GM20431 (cell line): ENCODE measurements around the gene MOB3A.
"Not testable (repeated sequence)": the region's sequence is repeated elsewhere in the genome, so short reads cannot be mapped to it uniquely, and the experiment has no call there.

Source experiments
- in situ Hi-C: fragments of 300-500 bp; cut with MseI, MboI; formaldehyde crosslinking; loops from one replicate; pipeline ENCODE4 v1.15.0; 2020; ENCODE audit warnings: low sequenced_read_pairs; ENCODE audit not compliant: unreplicated experiment

Gene MOB3A

DNA sequence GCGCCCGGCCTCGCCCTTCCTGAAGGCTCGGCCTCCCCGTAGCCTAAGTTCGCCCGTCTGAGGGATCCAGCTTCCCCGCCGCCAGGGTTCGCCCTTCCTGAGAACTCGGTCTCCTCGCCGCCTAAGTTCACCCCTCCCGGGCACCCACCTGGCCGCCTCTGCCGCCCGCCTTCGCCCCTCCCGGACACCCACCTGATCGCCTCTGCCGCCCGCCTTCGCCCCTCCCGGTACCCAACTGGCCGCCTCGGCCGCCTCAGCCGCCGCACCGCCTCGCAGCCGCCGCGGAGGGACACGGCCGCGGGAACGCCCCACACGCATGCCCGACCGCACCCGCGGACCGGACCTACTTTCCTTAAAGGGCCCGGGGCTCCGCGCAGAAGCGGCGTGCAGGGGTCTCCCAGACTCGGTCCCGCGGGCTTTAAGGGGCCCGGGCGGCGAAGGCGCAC, at the start of gene MOB3A:
TSS of gene MOB3A (minus strand) at position 293 of the 446 bp plus-strand sequence. CDS start 17,766 bp downstream, outside the sequence.
- in situ Hi-C loops: no loop called here

DNA sequence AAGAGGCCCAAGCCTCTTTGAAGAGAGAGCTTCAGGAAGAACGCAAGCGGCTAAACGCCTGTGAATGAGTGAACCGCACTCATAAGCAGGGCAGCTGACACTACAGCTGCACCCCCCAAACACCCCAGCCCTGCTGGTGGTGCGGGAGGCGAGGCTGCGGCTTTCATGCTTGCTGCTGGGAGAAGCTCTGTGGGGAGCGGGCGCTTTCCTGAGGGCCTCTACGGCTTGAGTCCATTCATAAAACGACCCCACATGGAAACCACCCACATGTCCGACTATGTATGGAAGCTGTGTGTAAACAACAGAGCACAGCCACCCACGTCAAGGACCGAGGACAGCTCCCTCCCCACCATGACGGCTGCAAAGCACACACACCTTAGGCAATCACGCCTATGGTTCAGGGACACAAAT, 49.7 kb upstream of the MOB3A start:
- in situ Hi-C loops: no loop called here

DNA sequence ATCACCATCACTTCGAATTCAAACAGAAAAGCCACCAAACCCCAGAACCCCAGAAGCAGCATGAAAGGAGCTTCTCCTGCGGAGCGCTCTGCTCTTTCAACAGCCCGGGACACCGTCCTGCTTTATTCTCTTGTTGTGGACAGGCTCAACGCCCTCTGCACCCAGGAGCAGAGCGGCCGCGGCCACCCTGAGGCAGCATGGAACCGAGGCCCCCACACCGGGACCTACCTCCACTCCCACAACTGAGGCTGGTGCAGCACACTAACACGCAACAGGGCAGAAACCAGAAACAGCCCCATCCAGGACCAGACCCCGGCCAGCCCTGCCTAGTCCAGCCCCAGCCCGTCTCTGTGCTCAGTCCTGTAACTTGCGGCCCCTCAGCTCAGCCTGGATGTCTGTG, 48.1 kb upstream of the MOB3A start:
- in situ Hi-C loops: no loop called here

DNA sequence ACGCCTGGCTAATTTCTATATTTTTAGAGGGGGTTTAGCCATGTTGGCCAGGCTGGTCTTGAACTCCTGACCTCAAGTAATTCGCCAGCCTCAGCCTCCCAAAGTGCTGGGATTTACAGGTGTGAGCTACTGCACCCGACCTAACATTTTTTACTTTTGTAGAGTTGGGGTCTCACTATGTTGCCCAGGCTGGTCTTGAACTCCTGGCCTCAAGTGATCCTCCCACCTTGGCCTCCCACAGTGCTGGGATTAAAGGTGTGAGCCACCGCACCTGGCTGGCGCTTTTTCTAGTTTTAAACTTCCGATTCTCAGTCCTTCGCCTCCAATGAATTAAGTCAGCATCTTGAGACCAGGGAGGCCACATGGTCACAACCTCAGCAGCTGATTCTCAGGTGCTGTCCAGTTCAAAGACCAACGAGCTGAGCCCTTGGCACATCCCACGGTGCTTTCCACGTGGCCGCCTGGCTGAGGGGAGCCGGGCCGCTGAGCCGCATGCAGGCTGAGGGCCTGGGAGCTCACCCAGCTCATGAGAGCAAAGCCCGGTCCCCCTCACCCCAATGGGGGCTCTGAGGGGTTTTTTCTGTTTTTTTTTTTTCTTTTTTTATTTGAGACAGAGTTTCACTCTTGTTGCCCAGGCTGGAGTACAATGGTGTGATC, 46.2 kb upstream of the MOB3A start:
- in situ Hi-C loops: no loop called here

DNA sequence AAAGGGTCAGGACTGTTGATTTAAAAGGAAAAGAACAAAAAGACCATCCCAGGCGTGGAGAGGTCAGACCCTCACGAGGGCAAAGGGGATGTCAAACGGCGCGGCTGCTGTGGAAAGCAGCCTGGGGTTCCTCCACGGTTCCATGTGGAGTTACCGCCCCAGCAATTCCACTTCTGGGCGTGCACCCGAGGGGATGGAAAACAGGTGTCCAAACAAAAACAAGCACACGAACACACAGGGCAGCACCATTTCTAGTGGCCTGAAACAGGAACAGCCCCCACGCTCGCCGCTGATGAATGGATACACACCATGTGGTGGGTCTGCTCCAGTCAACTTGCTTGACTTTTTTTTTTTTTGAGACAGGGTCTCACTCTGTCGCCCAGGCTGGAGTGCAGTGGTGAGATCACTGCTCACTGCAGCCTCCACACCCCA, 44.0 kb upstream of the MOB3A start:
- in situ Hi-C loops: no loop called here

DNA sequence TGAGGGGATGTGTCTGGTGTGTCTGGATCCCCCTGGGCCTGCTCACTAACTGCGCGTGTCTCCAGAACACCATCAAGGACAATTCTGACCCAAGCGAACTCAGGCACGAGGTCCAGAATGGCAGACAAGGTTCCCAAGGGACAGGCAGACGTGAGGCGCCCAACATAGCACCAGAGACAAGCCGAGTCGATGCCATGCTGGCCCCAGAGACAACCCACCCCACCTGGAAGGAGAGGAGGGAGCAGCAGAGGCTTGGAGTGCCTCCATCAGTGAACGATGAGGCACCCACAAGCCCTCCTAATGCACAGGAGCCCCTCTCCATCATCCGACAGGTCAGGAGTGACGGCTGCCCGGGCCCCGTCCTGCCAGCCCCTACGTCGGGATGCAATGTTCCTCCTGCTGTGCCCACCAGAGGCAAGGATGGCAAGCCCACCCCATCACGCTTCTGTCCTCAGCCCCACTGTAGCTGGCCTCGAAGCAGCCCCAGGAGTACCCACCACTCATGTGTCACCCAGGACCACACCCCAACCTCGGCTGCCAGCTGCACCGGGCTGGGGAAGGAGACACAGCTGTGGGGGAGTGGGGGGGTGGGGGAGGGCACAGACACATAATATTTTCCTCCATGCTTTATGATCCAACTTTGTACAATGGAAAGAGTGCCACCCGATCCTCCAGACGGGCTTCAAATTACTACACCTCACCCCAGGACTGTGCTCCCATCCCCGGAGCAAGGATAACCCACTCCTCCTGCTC, 43.4 kb upstream of the MOB3A start:
- in situ Hi-C loops: no loop called here

DNA sequence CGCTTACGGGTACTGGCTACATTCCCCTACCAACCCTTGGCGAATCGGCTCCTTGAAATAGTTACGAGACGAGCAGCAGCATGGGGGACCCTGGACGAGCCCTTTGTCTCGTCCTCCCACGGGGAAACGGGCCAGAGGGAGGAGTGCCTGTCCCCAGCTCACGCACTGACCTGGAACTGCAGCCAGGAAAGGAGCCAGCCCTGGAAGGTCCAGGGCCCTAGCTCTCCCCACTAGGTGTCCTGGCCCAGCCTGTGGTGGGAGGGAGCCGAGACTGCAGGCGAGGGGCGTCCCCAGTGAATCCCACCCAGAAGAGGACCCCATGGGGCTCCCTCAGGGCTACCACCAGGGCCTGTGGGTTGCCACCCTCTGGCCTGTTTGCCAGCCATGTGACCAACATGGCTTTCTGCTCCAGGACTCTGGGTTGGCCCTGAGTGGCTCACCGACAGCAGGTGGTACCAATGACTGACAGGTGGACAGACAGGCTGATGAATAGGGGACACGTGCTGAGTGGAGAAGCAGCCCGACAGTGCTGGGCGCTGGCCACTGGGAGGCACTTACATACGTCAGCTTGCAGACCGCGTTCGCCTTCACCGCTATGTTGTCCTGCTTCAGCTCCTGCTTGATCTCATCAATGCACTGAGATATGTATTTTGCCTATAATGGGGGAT, 42.1 kb upstream of the MOB3A start:
- in situ Hi-C loops: no loop called here

DNA sequence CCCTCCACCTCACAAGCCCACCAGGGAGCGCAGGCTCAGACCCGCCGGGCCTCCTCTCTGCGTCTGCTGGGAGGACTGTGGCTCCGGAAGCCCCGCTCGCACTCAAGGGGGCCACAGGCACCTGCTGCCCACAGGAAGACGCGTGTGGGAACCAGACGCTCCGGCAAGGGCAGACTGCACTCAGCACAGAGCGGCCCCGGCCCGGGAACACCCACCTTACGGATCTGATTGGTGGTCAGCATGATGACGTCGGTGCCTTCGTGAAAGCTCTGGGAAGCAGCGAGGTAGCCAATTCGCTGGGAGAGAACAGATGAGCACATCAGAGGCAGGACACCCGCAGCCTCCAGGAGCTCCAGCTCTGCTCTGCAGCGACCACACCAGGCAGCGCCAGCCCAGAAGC, 40.7 kb upstream of the MOB3A start:
- in situ Hi-C loops: no loop called here

DNA sequence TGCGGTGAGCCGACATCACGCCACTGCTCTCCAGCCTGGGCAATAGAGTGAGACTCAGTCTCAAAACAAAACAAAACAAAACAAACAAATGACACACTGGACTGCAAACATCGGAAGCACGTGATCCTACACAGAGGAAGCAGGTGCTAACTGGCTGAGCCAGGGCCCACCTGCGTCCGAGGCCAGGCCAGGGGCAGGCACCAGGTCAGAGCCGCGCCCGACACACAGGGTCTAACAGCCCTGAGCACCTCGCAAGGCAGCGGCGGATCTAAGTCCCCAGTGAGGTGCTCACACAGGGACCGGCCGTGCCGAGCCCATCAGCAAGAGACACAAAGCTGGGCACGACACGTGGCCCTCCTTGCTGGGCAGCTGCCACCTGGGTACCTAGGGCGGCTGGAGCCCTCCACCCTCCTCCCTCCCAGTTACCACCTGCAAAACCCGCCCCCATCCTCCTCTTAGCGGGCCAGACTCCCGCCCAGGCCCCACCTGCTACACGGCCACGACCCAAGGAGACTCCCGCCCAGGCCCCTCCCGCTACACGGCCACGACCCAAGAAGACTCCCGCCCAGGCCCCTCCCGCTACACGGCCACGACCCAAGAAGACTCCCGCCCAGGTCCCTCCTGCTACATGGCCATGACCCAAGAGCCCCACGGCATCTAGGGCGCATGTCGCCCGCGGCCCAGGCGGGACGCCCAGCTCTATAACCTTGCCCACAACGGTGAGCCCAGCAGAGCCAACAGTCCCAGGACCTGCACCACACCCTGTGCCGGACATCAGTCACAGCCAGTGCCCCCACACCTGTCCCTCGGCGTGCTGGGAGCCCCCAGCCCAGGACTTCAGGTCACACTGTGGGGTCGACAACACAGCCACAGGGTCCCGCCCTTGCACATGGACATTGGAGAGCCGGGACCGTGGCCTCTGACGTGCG, 39.6 kb upstream of the MOB3A start:
- in situ Hi-C loops: no loop called here

DNA sequence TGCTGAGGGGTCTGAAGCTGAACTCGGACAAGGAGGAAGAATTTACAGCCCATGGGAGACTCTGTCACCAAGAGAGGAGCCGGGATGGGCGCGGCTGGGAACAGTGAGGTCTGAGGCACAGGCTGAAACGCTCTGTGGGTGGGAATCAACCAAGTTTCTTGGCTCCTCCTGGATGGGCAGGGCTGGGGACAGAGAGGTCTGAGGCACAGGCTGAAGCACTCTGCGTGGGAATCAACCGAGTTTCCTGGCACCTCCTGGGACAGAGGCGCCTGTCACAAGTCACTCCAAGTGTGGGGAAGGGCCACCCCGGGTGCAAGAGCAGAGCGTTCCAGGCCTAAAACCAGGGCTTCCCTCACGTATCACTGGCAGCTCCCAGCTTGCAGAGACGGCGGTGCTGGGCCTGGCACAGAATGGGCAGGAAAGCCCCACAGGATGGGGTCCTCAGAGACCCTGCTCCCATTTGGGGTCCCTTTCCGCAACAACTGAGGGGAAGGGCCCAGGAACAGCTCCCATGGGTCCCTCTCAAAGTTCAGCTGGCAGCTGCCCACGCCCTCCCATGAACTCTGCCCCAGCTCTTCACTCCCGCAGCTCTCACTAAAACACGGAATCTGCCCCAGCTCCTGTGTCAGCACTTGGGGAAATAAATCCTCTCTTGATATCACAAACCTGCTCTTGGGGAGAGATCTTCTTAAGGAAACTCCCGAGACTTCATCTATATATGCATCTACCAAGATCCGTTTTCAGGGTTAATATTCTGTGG, 36.8 kb upstream of the MOB3A start:
- in situ Hi-C loops: no loop called here

DNA sequence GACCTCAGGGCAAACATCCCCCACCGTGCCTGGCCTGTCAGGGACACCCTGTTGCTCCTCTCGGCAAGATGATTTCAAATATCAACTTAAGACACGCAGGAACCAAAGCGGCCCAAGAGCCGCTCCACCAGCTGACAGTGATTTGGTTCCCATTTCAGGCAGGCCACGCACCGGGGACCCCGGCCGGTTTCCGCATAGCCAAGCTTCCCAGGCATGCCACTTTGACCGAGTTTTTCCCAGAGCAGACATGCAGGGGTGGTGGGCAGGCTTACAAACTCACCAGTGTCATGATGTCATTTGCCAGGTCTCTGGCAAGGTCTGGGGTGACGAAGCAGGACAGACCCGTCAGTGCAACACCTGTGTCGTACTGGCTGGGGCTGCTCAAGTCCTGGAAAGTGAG, 36.1 kb upstream of the MOB3A start:
- in situ Hi-C loops: no loop called here

DNA sequence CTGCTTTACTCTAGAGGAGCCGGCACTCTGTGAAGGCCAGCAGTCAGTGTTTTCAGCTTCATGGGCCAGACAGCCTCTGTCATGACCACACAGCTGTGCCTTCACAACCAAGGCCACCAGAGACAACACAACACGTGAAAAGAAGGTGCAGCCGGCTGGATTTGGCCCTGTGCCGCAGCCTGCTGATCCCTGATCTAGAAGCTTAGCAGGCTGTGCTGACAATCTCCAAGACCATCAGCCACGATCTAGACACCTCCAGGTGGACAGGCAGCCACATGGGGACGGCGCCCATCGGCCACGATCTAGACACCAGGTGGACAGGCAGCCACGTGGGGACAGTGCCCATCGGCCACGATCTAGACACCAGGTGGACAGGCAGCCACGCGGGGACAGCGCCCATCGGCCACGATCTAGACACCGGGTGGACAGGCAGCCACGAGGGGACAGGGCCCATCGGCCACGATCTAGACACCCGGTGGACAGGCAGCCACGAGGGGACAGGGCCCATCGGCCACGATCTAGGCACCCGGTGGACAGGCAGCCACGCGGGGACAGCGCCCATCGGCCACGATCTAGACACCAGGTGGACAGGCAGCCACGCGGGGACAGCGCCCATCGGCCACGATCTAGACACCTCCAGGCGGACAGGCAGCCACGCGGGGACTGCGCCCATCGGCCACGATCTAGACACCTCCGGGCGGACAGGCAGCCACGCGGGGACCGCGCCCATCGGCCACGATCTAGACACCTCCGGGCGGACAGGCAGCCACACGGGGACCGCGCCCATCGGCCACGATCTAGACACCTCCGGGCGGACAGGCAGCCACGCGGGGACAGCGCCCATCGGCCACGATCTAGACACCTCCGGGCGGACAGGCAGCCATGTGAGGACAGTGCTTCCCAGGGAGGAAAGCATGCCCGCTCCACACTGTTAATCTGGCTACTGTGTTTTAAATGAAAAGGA, 35.2 kb upstream of the MOB3A start:
- in situ Hi-C loops: not testable (repeated sequence)

DNA sequence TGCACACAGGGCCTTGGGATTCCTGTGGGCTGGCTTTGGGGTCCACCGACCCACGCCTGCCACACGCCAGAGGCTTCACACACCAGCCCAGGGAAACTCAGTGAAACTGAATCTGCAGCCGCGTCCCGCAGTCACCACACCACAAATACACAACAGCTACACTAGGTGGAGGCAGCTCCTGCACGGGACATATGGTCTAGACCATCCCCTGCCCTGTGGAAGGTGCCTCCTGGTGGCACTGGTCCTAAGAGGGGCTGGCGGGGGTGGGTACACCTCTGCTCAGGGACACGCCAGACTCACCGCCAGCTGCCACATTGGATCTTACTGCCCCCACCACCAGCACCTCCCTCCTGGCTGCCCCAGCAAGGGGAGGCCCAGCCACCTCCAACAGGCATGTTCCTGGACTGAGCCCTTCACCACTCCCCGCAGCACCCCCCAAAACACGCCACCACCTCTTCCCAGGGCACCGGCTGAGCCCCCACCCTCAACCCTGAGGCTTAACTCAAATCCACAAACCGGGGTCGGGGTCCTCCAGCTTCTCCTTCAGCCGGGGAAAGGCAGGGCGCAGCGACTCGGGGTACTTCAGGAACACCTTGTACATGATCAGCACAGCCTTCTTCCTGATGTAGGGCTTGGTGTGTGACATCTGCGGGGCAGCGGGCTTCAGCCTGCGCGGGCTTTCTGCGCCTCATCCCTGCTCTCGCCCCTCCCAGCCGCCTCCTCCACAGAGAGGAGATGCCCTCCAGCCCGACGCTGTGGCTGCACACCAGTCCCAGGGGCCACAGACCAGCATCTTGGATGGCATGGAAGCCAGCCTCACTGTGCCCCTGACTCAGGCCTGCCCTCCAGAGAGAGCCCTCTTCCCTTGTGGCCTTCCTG, 34.0 kb upstream of the MOB3A start:
- in situ Hi-C loops: no loop called here

DNA sequence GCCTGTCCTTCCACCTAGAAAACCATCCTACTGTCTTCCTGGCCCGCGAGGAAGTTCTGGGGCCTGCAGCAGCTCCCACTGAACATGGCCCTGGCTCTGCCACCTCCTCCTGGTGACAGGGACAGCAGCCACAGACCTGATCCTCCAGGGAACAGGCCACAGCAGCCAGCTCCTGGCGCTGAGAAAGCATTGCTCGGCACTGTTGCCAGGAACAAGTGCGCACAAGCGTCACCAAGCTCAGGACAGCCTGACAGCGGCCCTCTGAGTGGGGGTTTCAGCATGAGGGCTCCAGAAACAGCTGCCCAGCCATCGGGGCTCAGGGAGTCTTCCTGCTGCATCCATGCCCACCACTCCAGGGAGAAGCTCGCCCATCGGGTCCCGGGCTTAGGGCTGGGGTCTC, 33.4 kb upstream of the MOB3A start:
- in situ Hi-C loops: no loop called here

DNA sequence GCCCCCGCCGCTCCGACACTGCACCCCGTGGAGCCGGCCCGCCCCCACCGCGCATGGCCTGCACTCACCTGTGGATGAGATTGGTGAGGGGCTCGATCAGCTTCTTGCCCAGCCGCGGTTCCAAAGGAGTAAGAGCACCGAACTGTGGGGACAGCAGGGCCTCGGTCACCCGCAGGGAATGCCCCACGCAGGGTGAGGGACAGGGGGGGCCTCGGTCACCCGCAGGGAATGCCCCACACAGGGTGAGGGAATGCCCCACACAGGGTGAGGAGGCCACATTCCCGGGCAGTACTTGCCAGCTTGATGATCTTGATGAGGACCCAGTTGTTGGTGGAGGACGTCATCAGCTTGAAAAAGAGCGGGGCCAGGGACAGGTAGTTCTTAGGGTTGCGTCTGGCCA, 32.9 kb upstream of the MOB3A start:
- in situ Hi-C loops: no loop called here

DNA sequence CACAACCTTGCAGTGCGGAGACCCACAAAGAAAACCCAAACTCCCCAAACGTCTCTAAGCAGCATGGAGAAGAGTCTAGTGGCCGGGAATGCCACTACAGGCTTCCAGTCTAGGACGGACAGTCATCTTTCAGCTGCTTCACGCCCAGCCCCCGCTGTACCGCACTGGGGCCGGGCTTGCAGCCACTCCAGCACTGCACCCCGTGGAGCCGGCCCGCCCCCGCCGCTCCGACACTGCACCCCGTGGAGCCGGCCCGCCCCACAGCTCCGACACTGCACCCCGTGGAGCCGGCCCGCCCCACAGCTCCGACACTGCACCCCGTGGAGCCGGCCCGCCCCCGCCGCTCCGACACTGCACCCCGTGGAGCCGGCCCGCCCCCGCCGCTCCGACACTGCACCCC, 32.1 kb upstream of the MOB3A start:
- in situ Hi-C loops: not testable (repeated sequence)

DNA sequence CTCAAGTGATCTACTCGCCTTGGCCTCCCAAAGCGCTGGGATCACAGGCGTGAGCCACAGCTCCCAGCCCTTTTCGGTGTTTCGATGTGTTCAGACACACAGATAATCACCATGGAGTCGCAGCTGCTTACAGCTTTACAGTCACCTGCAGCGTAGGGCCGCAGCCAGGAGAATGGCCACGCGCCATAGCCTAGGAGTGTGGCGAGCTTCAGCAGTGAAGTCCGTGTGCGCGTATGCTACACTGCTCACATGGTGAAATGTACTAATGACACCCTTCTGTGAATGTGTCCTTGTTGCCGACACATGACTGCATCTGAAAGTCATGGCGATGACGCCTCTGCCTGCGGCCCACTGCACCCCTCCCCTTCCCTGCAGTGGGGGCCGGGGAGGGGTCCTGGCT, 31.6 kb upstream of the MOB3A start:
- in situ Hi-C loops: no loop called here
